MM.1S (cell line): ENCODE measurements around the gene RPS6KC1.

Source experiments
- EZH2 ChIP-seq: fragments of 300-600 bp; sonication (generic); optimal IDR thresholded peaks from 2 replicates; pipeline ENCODE3; 2017; ENCODE audit warnings: low read depth, mild to moderate bottlenecking, antibody characterized with exemption, low read length, mixed read lengths
- TF ChIP-seq, protein P1 (sequence below): fragments of 300-600 bp; sonication (generic); IDR thresholded peaks from 2 replicates; pipeline ENCODE4 v1.5.1; 2016; ENCODE audit warnings: antibody characterized with exemption, low read length, mixed read lengths

DNA sequence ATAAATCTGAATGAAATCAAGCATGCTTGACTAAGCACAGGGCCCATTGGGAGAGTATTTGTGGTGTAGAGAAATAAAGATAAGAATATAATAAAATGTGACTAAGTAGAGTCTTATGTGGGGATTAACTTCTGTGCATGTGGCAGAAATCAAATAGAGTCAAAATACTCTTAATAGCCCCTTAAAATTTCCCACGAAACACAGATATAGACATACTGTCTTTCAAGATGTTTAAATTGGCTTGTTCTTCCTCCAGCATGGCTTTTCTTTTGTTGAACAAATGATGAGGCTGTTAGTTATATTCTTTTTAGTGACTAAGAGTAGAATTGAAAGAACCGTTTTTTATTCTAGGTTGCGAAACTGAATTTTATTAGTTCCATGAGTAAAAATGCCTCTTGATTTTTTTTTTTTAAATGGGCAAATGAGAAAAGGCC lies 112.3 kb downstream of the RPS6KC1 start:
- TF ChIP-seq EZH2 = no peak
- TF ChIP-seq, protein P1, sequence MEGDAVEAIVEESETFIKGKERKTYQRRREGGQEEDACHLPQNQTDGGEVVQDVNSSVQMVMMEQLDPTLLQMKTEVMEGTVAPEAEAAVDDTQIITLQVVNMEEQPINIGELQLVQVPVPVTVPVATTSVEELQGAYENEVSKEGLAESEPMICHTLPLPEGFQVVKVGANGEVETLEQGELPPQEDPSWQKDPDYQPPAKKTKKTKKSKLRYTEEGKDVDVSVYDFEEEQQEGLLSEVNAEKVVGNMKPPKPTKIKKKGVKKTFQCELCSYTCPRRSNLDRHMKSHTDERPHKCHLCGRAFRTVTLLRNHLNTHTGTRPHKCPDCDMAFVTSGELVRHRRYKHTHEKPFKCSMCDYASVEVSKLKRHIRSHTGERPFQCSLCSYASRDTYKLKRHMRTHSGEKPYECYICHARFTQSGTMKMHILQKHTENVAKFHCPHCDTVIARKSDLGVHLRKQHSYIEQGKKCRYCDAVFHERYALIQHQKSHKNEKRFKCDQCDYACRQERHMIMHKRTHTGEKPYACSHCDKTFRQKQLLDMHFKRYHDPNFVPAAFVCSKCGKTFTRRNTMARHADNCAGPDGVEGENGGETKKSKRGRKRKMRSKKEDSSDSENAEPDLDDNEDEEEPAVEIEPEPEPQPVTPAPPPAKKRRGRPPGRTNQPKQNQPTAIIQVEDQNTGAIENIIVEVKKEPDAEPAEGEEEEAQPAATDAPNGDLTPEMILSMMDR = no peak
